Measurements from ENCODE around the gene CFHR5.
"Not testable (repeated sequence)": the region's sequence is repeated elsewhere in the genome, so short reads cannot be mapped to it uniquely, and the experiment has no call there.

CFHR5 gene

GRCh38 chr1:196977278-196977677, at the start of gene CFHR5:
Gene CFHR5, plus strand, starts transcription at chr1:196977556. Its CDS starts 109 bp downstream, at chr1:196977665.
- DNase-seq (ENCODE audit: low read depth, low spot score): no peak
- Histone ChIP-seq H3K9me3 (ENCODE audit: control insufficient read depth, insufficient read depth, low read length) (no peaks in the 10 kb centered on the region), H3K4me1 (ENCODE audit: control insufficient read depth, insufficient read depth, low read length) (no peaks in the 10 kb centered on the region), H3K4me3 (ENCODE audit: low read length) (no peak within 1 kb of the TSS), H3K36me3 (ENCODE audit: control insufficient read depth, insufficient read depth, low read length) (no peaks in the 10 kb centered on the region), H3K27ac (ENCODE audit: low read length) (no peak within 1 kb of the TSS), H3K27me3 (ENCODE audit: control insufficient read depth, insufficient read depth, low read length) (no peaks in the 10 kb centered on the region)
- WGBS (ENCODE audit: insufficient coverage, insufficient read length): no CpG with 5 or more reads among the region's 5 CpGs

GRCh38 chr1:196932853-196933252, 44.5 kb upstream of the CFHR5 start:
- H3K9me3 ChIP-seq (ENCODE audit: control insufficient read depth, insufficient read depth, low read length); DNase-seq (ENCODE audit: low read depth, low spot score); H3K36me3 ChIP-seq (ENCODE audit: control insufficient read depth, insufficient read depth, low read length); H3K4me3 ChIP-seq (ENCODE audit: low read length); H3K4me1 ChIP-seq (ENCODE audit: control insufficient read depth, insufficient read depth, low read length); H3K27ac ChIP-seq (ENCODE audit: low read length); H3K27me3 ChIP-seq (ENCODE audit: control insufficient read depth, insufficient read depth, low read length): not testable (repeated sequence)
- no CpG with 5 or more reads among the region's 2 CpGs for WGBS (ENCODE audit: insufficient coverage, insufficient read length)

GRCh38 chr1:196933531-196934189, 43.7 kb upstream of the CFHR5 start:
- no peak overlapping the region for H3K27ac ChIP-seq (ENCODE audit: low read length)
- no peaks in the 10 kb centered on the region for H3K36me3 ChIP-seq (ENCODE audit: control insufficient read depth, insufficient read depth, low read length)
- WGBS (ENCODE audit: insufficient coverage, insufficient read length): no CpG with 5 or more reads among the region's 32 CpGs
- no peaks in the 10 kb centered on the region for H3K27me3 ChIP-seq (ENCODE audit: control insufficient read depth, insufficient read depth, low read length)
- no peak for DNase-seq (ENCODE audit: low read depth, low spot score)
- no peak overlapping the region for H3K4me3 ChIP-seq (ENCODE audit: low read length)
- no peaks in the 10 kb centered on the region for H3K9me3 ChIP-seq (ENCODE audit: control insufficient read depth, insufficient read depth, low read length)
- H3K4me1 ChIP-seq (ENCODE audit: control insufficient read depth, insufficient read depth, low read length): no peaks in the 10 kb centered on the region

GRCh38 chr1:196941474-196941873, 35.9 kb upstream of the CFHR5 start:
- not testable (repeated sequence) for H3K36me3 ChIP-seq (ENCODE audit: control insufficient read depth, insufficient read depth, low read length); H3K4me1 ChIP-seq (ENCODE audit: control insufficient read depth, insufficient read depth, low read length); DNase-seq (ENCODE audit: low read depth, low spot score); H3K4me3 ChIP-seq (ENCODE audit: low read length); H3K27me3 ChIP-seq (ENCODE audit: control insufficient read depth, insufficient read depth, low read length); H3K9me3 ChIP-seq (ENCODE audit: control insufficient read depth, insufficient read depth, low read length); H3K27ac ChIP-seq (ENCODE audit: low read length)
- no CpG with 5 or more reads among the region's 6 CpGs for WGBS (ENCODE audit: insufficient coverage, insufficient read length)

GRCh38 chr1:196943568-196943967, 33.8 kb upstream of the CFHR5 start, which contains the start of gene CFHR2:
Gene CFHR2, plus strand, starts transcription at chr1:196943738. Its CDS starts 143 bp downstream, at chr1:196943881.
- DNase-seq (ENCODE audit: low read depth, low spot score); H3K4me3 ChIP-seq (ENCODE audit: low read length); H3K4me1 ChIP-seq (ENCODE audit: control insufficient read depth, insufficient read depth, low read length); H3K36me3 ChIP-seq (ENCODE audit: control insufficient read depth, insufficient read depth, low read length); H3K9me3 ChIP-seq (ENCODE audit: control insufficient read depth, insufficient read depth, low read length); H3K27me3 ChIP-seq (ENCODE audit: control insufficient read depth, insufficient read depth, low read length); H3K27ac ChIP-seq (ENCODE audit: low read length): not testable (repeated sequence)
- WGBS (ENCODE audit: insufficient coverage, insufficient read length): no CpG with 5 or more reads among the region's 1 CpG

- no peak overlapping the region for H3K27ac ChIP-seq (ENCODE audit: low read length)
- no CpG with 5 or more reads among the region's 2 CpGs for WGBS (ENCODE audit: insufficient coverage, insufficient read length)
- no peaks in the 10 kb centered on the region for H3K4me1 ChIP-seq (ENCODE audit: control insufficient read depth, insufficient read depth, low read length)
- no peak overlapping the region for H3K4me3 ChIP-seq (ENCODE audit: low read length)
- H3K9me3 ChIP-seq (ENCODE audit: control insufficient read depth, insufficient read depth, low read length): no peaks in the 10 kb centered on the region
- H3K27me3 ChIP-seq (ENCODE audit: control insufficient read depth, insufficient read depth, low read length): no peaks in the 10 kb centered on the region
- H3K36me3 ChIP-seq (ENCODE audit: control insufficient read depth, insufficient read depth, low read length): no peaks in the 10 kb centered on the region
- DNase-seq (ENCODE audit: low read depth, low spot score): no peak
These were observed 25.5 kb upstream of the CFHR5 start for GRCh38 chr1:196951711-196952394.

GRCh38 chr1:196954778-196955177, 22.6 kb upstream of the CFHR5 start:
- no peaks in the 10 kb centered on the region for H3K9me3 ChIP-seq (ENCODE audit: control insufficient read depth, insufficient read depth, low read length)
- WGBS (ENCODE audit: insufficient coverage, insufficient read length): no CpG with 5 or more reads among the region's 2 CpGs
- no peak overlapping the region for H3K27ac ChIP-seq (ENCODE audit: low read length)
- no peak for DNase-seq (ENCODE audit: low read depth, low spot score)
- H3K4me1 ChIP-seq (ENCODE audit: control insufficient read depth, insufficient read depth, low read length): no peaks in the 10 kb centered on the region
- no peaks in the 10 kb centered on the region for H3K36me3 ChIP-seq (ENCODE audit: control insufficient read depth, insufficient read depth, low read length)
- no peaks in the 10 kb centered on the region for H3K27me3 ChIP-seq (ENCODE audit: control insufficient read depth, insufficient read depth, low read length)
- no peak overlapping the region for H3K4me3 ChIP-seq (ENCODE audit: low read length)

GRCh38 chr1:196955926-196956325, 21.4 kb upstream of the CFHR5 start:
- H3K27me3 ChIP-seq (ENCODE audit: control insufficient read depth, insufficient read depth, low read length): no peaks in the 10 kb centered on the region
- no CpG with 5 or more reads among the region's 1 CpG for WGBS (ENCODE audit: insufficient coverage, insufficient read length)
- H3K36me3 ChIP-seq (ENCODE audit: control insufficient read depth, insufficient read depth, low read length): no peaks in the 10 kb centered on the region
- no peak for DNase-seq (ENCODE audit: low read depth, low spot score)
- no peak overlapping the region for H3K27ac ChIP-seq (ENCODE audit: low read length)
- H3K9me3 ChIP-seq (ENCODE audit: control insufficient read depth, insufficient read depth, low read length): no peaks in the 10 kb centered on the region
- no peak overlapping the region for H3K4me3 ChIP-seq (ENCODE audit: low read length)
- no peaks in the 10 kb centered on the region for H3K4me1 ChIP-seq (ENCODE audit: control insufficient read depth, insufficient read depth, low read length)

- Histone ChIP-seq H3K27me3 (ENCODE audit: control insufficient read depth, insufficient read depth, low read length) (no peaks in the 10 kb centered on the region), H3K9me3 (ENCODE audit: control insufficient read depth, insufficient read depth, low read length) (no peaks in the 10 kb centered on the region), H3K4me3 (ENCODE audit: low read length) (no peak overlapping the region), H3K36me3 (ENCODE audit: control insufficient read depth, insufficient read depth, low read length) (no peaks in the 10 kb centered on the region), H3K27ac (ENCODE audit: low read length) (no peak overlapping the region), H3K4me1 (ENCODE audit: control insufficient read depth, insufficient read depth, low read length) (no peaks in the 10 kb centered on the region)
- no peak for DNase-seq (ENCODE audit: low read depth, low spot score)
- WGBS (ENCODE audit: insufficient coverage, insufficient read length): no CpG with 5 or more reads among the region's 3 CpGs
These were observed 16.5 kb upstream of the CFHR5 start for GRCh38 chr1:196960854-196961253.

- Histone ChIP-seq H3K27me3 (ENCODE audit: control insufficient read depth, insufficient read depth, low read length) (no peaks in the 10 kb centered on the region), H3K4me1 (ENCODE audit: control insufficient read depth, insufficient read depth, low read length) (no peaks in the 10 kb centered on the region), H3K4me3 (ENCODE audit: low read length) (no peak overlapping the region), H3K27ac (ENCODE audit: low read length) (no peak overlapping the region), H3K36me3 (ENCODE audit: control insufficient read depth, insufficient read depth, low read length) (no peaks in the 10 kb centered on the region), H3K9me3 (ENCODE audit: control insufficient read depth, insufficient read depth, low read length) (no peaks in the 10 kb centered on the region)
- no peak for DNase-seq (ENCODE audit: low read depth, low spot score)
- WGBS (ENCODE audit: insufficient coverage, insufficient read length): no CpG with 5 or more reads among the region's 1 CpG
These were observed 7.2 kb upstream of the CFHR5 start for GRCh38 chr1:196970182-196970581.

GRCh38 chr1:196976278-196976677, 1.1 kb upstream of the CFHR5 start:
- DNase-seq (ENCODE audit: low read depth, low spot score): no peak
- H3K4me3 ChIP-seq (ENCODE audit: low read length): no peak overlapping the region
- no CpG with 5 or more reads among the region's 4 CpGs for WGBS (ENCODE audit: insufficient coverage, insufficient read length)
- no peaks in the 10 kb centered on the region for H3K36me3 ChIP-seq (ENCODE audit: control insufficient read depth, insufficient read depth, low read length)
- no peaks in the 10 kb centered on the region for H3K9me3 ChIP-seq (ENCODE audit: control insufficient read depth, insufficient read depth, low read length)
- no peaks in the 10 kb centered on the region for H3K27me3 ChIP-seq (ENCODE audit: control insufficient read depth, insufficient read depth, low read length)
- no peak overlapping the region for H3K27ac ChIP-seq (ENCODE audit: low read length)
- no peaks in the 10 kb centered on the region for H3K4me1 ChIP-seq (ENCODE audit: control insufficient read depth, insufficient read depth, low read length)
